Endothelial cell of umbilical vein (primary cell): Measurements from ENCODE around the gene PLA2G6. TPM values are rescaled to one million over a fixed set of nuclear protein-coding genes. Genes with fewer than 3 reads are reported as not detected.

Experiments
- BruUV-seq: library from RNA; stranded (reverse); fragments of 400-500 nt; replicated peaks from 2 replicates; lab custom pipeline; 2021; lab: Mats Ljungman, UMichigan
- CTCF ChIA-PET: fragments of 300-600, 350-600 bp; sonication (Branson Sonifier 250); formaldehyde crosslinking; loops from one replicate; lab custom pipeline; 2021; ENCODE audit warnings: antibody characterized with exemption, inconsistent platforms; lab: Charles Lee
- POLR2A ChIA-PET: fragments of 300-600, 350-600 bp; sonication (Branson Sonifier 250); formaldehyde crosslinking; loops from one replicate; lab custom pipeline; 2021; ENCODE audit warnings: antibody characterized with exemption, inconsistent platforms; lab: Charles Lee
- DNase-seq: peaks from one replicate; pipeline ENCODE4 v3.0.0-alpha.2; 2011; ENCODE audit warnings: low read depth, low spot score
- FAIRE-seq: peaks from 2 replicates; lab custom pipeline; 2011; peaks lifted over from hg19 to GRCh38; lab: Jason Lieb, UNC
- H2AFZ ChIP-seq: 2 replicates; pipeline ENCODE4 v1.6.0; 2012; ENCODE audit warnings: low read depth, low read length, control low read depth, inconsistent platforms
- H3K27ac ChIP-seq: 2 replicates; pipeline ENCODE4 v1.5.1; 2011; ENCODE audit warnings: low read depth, mild to moderate bottlenecking, control low read depth, low read length, moderate library complexity; ENCODE audit not compliant: insufficient read depth
- H3K27me3 ChIP-seq, 2 experiments: 2 replicates each; pipeline versions ENCODE4 v1.6.0 to v1.6.1; 2011; ENCODE audit warnings: low read length in 2 of 2, mixed read lengths in 1 of 2; ENCODE audit not compliant: control insufficient read depth in 2 of 2, insufficient read depth in 2 of 2
- H3K36me3 ChIP-seq, 2 experiments: 2 replicates in 1 of 2; 3 replicates in 1 of 2; pipeline ENCODE4 v1.5.1; 2011; ENCODE audit warnings: low read length in 2 of 2, mild to moderate bottlenecking in 1 of 2, moderate library complexity in 1 of 2; ENCODE audit not compliant: control insufficient read depth in 2 of 2, insufficient read depth in 2 of 2; ENCODE audit errors: extremely low read depth in 1 of 2
- H3K4me1 ChIP-seq: 3 replicates; pipeline ENCODE4 v1.5.1; 2011; ENCODE audit warnings: mild to moderate bottlenecking, low read length; ENCODE audit not compliant: control insufficient read depth, insufficient read depth; ENCODE audit errors: extremely low read depth
- H3K4me2 ChIP-seq: 2 replicates; pipeline ENCODE4 v1.6.1; 2011; ENCODE audit warnings: low read length, control low read depth, mixed read lengths; ENCODE audit not compliant: insufficient read depth
- H3K4me3 ChIP-seq, 3 experiments: fragments of 200-600 bp in 1 of 3; sonication (generic), shearing (Covaris generic) in 1 of 3; replicated peaks in 1 of 3; 2 replicates each; pipeline ENCODE4 v1.5.1; 2011 to 2016; ENCODE audit warnings: control low read depth in 3 of 3, low read length in 3 of 3, mild to moderate bottlenecking in 2 of 3, inconsistent platforms in 1 of 3, low read depth in 1 of 3, moderate library complexity in 1 of 3; ENCODE audit not compliant: insufficient read depth in 1 of 3
- H3K79me2 ChIP-seq: 2 replicates; pipeline ENCODE4 v1.6.0; 2012; ENCODE audit warnings: low read length, inconsistent platforms; ENCODE audit not compliant: control insufficient read depth, insufficient read depth
- H3K9ac ChIP-seq: replicated peaks from 2 replicates; pipeline ENCODE3; 2011; ENCODE audit warnings: low read length, control low read depth; ENCODE audit not compliant: insufficient read depth; ENCODE audit errors: extremely low read depth
- H3K9me1 ChIP-seq: replicated peaks from 3 replicates; pipeline ENCODE4 v1.6.0; 2011; ENCODE audit warnings: mild to moderate bottlenecking, low read length; ENCODE audit not compliant: control insufficient read depth, insufficient read depth; ENCODE audit errors: extremely low read depth
- H3K9me3 ChIP-seq: replicated peaks from 2 replicates; pipeline ENCODE4 v1.5.1; 2012; ENCODE audit warnings: low read length, inconsistent platforms; ENCODE audit not compliant: control insufficient read depth, insufficient read depth
- H4K20me1 ChIP-seq: replicated peaks from 2 replicates; pipeline ENCODE3; 2011; ENCODE audit warnings: mild to moderate bottlenecking, low read length; ENCODE audit not compliant: control insufficient read depth, insufficient read depth; ENCODE audit errors: extremely low read depth
- EZH2 ChIP-seq: IDR thresholded peaks from 2 replicates; pipeline ENCODE4 v1.6.1; 2012; ENCODE audit warnings: borderline replicate concordance, low read depth, mild to moderate bottlenecking, moderate library complexity, low read length, inconsistent platforms; ENCODE audit not compliant: severe bottlenecking
- GATA2 ChIP-seq: IDR thresholded peaks from 2 replicates; pipeline ENCODE4 v1.7.0; 2011; ENCODE audit warnings: low read depth, mild to moderate bottlenecking, moderate library complexity, mixed read lengths, low read length; ENCODE audit not compliant: insufficient read length, insufficient read depth
- MAX ChIP-seq: IDR thresholded peaks from 2 replicates; pipeline ENCODE4 v1.6.1; 2011; ENCODE audit not compliant: insufficient read depth, insufficient read length
- MYC ChIP-seq: IDR thresholded peaks from one replicate; pipeline ENCODE4 v1.6.1; 2011; ENCODE audit warnings: mild to moderate bottlenecking, low read depth, low read length
- POLR2A ChIP-seq: IDR thresholded peaks from 2 replicates; pipeline ENCODE4 v1.6.1; 2012; ENCODE audit warnings: low read depth, mild to moderate bottlenecking, control low read depth, low read length
- dilution Hi-C: fragments of 300-500 bp; cut with MboI; formaldehyde crosslinking; loops from one replicate; pipeline ENCODE4 v1.15.0; 2019; ENCODE audit warnings: low sequenced_read_pairs; ENCODE audit not compliant: extremely low pct_ligation_motif_present
- intact Hi-C: fragments of 100-400 bp; cut with micrococcal nuclease; formaldehyde crosslinking; loops from one replicate; pipeline ENCODE4 v1.10.0; 2022
- polyA plus RNA-seq, 4 experiments: library from polyadenylated mRNA; depleted of rRNA in 3 of 4; stranded (reverse) in 3 of 4; unstranded in 1 of 4; fragments of >200 nt; gene quantifications; 2 replicates each; pipeline versions ENCODE4 v1.2.1 to v1.2.3, GENCODE V29; 2011 to 2012; ENCODE audit warnings: missing spikeins in 1 of 4
- total RNA-seq: library from RNA; stranded (reverse); gene quantifications from 2 replicates; pipeline ENCODE4 v1.2.3, GENCODE V29; 2021

PLA2G6 gene
- total and polyA plus RNA-seq, 2 donors (not counting 3 experiments of a cell fraction or from before 2014, with no cell fraction given): 6.6 to 10.3 TPM

GRCh38 chr22:38207898-38208432, 26.3 kb upstream of the PLA2G6 start:
- no peak overlapping the region for H3K4me3 ChIP-seq
- H3K36me3 ChIP-seq: peaks cover 8 to 10% of the 10 kb centered on the region in 2 experiments
- ChIA-PET POLR2A (no interaction called here), CTCF (interaction anchor here (1.1 to 1.4 kb wide), 3 partner anchors 32 to 93 kb away, joined by 3 to 5 read pairs (median 3); no protein-coding TSS in a partner anchor)
- no peak overlapping the region for H3K4me2 ChIP-seq
- H3K9me3 ChIP-seq: no peaks in the 10 kb centered on the region
- TF ChIP-seq MAX (no peak), GATA2 (no peak), EZH2 (no peak)
- peaks cover 18% of the 10 kb centered on the region for H3K4me1 ChIP-seq
- intact Hi-C loops (no loop called here), dilution Hi-C loops (no loop called here)
- H3K79me2 ChIP-seq: peaks cover 94% of the 10 kb centered on the region
- H3K27ac ChIP-seq: no peak overlapping the region
- no peak overlapping the region for H2AFZ ChIP-seq
- no peaks in the 10 kb centered on the region for H3K9me1 ChIP-seq
- BruUV-seq: no TSS peak
- H3K27me3 ChIP-seq: no peaks in the 10 kb centered on the region
- H3K9ac ChIP-seq: no peak overlapping the region
- H4K20me1 ChIP-seq: no peaks in the 10 kb centered on the region
- DNase-seq: no peak
- no peak for FAIRE-seq

- FAIRE-seq (peak; percentile 62), DNase-seq (peak; percentile 77)
- H3K9me3 ChIP-seq: no peaks in the 10 kb centered on the region
- H3K4me1 ChIP-seq: peaks cover 24% of the 10 kb centered on the region
- H3K9me1 ChIP-seq: no peaks in the 10 kb centered on the region
- peaks cover 80% of the 10 kb centered on the region for H3K79me2 ChIP-seq
- POLR2A ChIA-PET: interaction anchor here (0.6 to 1.8 kb wide), 3 partner anchors 29 to 91 kb away, joined by 3 to 6 read pairs (median 3); no protein-coding TSS in a partner anchor
- intact Hi-C loops: no loop called here
- H3K9ac ChIP-seq: no peak overlapping the region
- CTCF ChIA-PET: interaction anchor here (0.6 to 4.3 kb wide), 6 partner anchors 24 to 153 kb away, joined by 3 to 42 read pairs (median 6); no protein-coding TSS in a partner anchor
- H4K20me1 ChIP-seq: no peaks in the 10 kb centered on the region
- no peaks in the 10 kb centered on the region for H3K27me3 ChIP-seq
- peaks cover 8% of the 10 kb centered on the region in 2 experiments for H3K36me3 ChIP-seq
- TF ChIP-seq POLR2A (peak; percentile 19), MYC (no peak), MAX (no peak)
- H2AFZ ChIP-seq: no peak overlapping the region
- peak overlapping the region; percentile 69 for H3K4me2 ChIP-seq
- H3K27ac ChIP-seq: peak overlapping the region; percentile 92
- no TSS peak for BruUV-seq
- H3K4me3 ChIP-seq: no peak overlapping the region
- dilution Hi-C loops: no loop called here
Observed at GRCh38 chr22:38205261-38206128, 23.9 kb upstream of the PLA2G6 start.
